Hematopoietic multipotent progenitor cell treated with erythropoietin and hydrocortisone succinate and interleukin-3 and kit ligand, for 4 days (in vitro differentiated cells): Measurements from ENCODE around the gene MAD2L2.

Experiments
- DNase-seq: peaks from one replicate; pipeline ENCODE4 v3.0.0-alpha.2; 2015

Gene MAD2L2

GRCh38 chr1:11680270-11681070, 478 bp downstream of the MAD2L2 start:
- DNase-seq = no peak

GRCh38 chr1:11678442-11678841, 2.5 kb downstream of the MAD2L2 start:
- DNase-seq = no peak

DNA sequence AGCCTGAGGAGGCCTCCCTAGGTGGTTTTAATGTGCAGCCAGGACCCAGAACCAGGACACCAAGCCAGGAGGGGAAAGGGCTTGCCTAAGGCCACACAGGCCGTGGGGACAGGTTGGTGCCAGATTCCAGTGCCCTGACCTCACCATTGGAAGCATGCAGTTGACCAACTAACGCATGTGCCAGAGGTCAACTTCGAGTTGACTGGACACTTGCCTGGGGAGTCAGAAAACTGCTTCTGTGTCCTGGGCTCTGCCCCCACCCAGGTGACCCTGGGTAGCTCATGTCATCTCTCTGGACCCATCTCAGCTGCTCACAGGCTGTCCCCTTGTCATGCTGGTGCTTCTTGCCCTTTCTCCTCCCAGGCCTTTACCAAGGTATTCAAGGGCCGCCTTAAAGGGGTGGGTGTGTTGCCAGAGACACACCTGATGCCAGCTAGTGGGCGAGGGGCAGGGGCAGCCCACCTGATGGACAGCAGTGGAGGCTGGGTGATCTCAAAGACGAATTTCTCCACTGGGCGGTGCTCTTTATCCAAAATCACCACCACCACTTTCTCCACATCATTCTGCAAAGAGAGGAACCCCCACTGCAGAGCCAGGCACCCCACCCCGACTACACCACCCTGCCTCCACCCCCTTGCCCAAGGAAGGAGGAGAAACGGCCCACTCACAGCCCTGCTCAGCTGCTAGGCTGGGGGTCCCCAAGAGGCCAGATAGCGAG, 4.4 kb downstream of the MAD2L2 start:
- no peak for DNase-seq

GRCh38 chr1:11675325-11675724, 5.6 kb downstream of the MAD2L2 start:
- no peak for DNase-seq

DNA sequence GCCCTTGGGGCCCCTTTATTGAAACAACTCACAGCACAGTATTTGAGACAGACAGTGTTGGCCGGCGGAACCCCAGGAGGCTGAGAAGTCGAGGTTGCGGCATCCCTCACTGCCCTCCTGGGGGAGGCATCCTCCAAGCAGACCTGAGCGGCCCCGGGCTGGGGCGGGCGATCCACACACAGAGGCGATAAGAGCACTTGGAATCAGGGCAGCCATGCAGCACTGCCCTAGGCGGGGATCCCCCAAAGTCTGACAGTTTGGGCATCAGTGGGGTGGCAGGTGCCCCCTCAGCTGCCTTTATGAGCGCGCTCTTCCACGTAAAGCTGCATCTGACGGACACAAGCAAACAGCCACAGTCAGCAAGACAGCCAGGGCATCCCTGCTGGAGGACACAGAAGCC, 6.5 kb downstream of the MAD2L2 start:
- DNase-seq = no peak

GRCh38 chr1:11673089-11673769, 7.7 kb downstream of the MAD2L2 start:
- no peak for DNase-seq

DNA sequence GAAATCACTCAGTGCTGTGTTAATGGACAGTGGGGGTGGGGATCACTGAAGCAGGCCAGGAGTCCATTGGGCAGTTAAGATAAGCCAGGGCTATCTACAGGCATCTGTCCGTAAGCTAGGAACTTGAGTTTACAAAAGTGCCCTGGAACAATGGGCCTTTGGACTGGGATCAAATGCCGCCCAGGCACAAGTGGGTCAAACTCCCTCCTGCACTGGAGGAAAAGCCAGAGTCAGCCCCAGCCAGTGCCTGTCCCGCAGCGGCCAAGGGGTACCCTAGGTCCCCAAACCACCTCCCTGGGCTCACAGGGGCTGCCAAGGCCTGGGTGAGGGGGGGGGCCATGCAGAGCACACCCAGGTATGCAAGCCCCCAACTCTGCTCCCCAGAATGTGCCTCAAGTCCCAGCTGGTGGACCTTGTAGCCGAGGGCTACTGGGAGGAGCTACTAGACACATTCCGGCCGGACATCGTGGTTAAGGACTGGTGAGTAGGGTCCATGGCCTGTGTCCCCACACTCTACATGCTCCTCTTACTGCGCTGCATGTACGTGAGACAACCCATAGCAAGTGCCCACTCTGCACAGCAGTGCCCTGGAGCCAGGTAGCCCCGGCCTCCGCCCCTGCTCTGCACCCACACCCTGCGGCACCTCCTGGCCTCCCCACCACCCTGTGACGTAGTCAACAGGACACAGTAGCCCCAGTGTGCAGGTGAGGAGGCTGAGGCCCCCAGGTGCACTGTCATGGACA, 9.2 kb downstream of the MAD2L2 start:
- DNase-seq = no peak

DNA sequence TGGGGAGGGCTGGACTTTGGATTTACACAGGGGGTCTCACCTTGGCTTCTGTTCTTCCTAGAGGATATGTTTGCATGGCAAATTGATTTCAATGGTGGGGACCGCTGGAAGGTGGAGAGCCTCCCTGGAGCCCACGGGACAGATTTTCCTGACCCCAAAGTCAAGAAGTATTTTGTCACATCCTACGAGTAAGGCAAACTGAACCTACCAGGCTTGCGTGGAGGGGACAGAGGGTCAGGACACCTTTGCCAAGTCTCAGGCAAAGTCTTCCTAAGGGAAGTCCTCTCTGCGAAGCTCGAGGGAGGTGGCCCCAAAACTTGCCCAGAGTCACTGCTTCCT, 9.8 kb downstream of the MAD2L2 start:
- no peak for DNase-seq

DNA sequence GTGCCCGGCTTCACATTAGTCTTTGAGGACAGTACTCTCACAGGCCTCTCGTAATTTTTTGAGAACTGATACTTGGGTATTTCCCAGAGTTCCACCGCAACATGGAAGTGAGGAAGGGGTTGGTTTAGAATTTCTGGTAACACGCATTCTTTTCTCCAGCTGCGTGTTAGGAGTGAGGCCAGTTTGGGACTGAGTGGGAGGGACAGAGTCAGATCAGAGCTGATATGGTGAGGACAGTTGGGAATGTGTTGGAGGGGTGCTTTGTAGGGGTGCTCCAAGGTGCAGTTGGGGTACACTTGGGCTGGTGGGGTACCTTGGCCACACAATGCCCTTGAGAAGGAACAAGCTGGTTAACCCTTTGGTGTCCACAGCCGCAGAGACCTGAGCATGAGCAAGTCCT, 10.2 kb downstream of the MAD2L2 start:
- no peak for DNase-seq

- DNase-seq = no peak
Observed at GRCh38 chr1:11668516-11668915, 12.4 kb downstream of the MAD2L2 start.

- peak; percentile 79 for DNase-seq
Observed at GRCh38 chr1:11664336-11665065, 16.4 kb downstream of the MAD2L2 start.

DNA sequence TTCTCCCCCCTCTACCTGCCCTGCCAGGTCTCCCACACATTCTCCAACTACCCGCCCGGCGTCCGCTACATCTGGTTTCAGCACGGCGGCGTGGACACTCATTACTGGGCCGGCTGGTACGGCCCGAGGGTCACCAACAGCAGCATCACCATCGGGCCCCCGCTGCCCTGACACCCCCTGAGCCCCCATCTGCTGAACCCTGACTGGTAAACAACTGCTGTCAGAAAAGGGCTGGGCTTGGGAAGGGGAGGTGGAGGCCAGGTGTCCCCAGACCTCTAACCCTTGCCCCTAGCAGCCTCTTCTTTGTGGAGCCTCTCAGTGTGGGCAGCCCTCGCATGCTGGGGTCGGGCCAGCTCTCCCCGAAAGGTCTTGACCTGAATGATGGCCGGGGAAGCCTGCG, 19.8 kb downstream of the MAD2L2 start:
- DNase-seq = no peak

DNA sequence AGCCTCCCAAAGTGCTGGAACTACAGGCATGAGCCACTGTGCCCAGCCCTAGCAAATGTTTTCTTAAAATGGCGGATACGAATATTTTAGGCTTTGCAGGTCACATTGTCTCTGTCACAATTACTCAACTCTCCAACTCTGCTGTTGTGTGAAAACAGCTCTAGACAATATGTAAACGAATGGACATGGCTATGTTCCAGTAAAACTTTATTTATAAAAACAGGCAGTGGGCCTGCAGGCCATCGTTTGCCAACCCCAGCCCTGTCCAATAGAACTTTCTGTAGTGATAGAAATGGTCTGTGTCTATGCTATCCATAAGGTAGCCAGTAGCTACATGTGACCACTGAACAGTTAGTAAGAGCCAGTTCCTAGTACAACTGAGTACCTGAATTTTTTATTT, 21.2 kb downstream of the MAD2L2 start:
- no peak for DNase-seq

GRCh38 chr1:11658542-11658941, 22.4 kb downstream of the MAD2L2 start:
- no peak for DNase-seq

DNA sequence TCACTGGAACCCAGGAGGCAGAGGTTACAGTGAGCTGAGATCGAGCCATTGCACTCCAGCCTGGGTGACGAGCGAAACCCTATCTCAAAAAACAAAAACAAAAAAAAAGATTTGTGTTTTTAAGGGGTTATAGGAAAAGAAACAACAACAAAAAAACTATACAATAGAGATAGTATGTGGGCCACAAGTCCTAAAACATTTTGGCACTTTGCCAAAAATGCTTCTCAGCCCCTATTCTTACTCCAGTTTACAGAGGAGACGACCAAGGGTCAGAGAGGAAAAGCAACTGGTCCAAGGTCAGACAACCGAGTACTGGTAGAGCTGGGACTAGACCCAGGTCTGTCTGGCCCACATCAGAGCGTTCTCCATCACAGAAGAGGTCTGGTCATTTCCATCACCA, 23.3 kb downstream of the MAD2L2 start:
- DNase-seq = no peak

DNA sequence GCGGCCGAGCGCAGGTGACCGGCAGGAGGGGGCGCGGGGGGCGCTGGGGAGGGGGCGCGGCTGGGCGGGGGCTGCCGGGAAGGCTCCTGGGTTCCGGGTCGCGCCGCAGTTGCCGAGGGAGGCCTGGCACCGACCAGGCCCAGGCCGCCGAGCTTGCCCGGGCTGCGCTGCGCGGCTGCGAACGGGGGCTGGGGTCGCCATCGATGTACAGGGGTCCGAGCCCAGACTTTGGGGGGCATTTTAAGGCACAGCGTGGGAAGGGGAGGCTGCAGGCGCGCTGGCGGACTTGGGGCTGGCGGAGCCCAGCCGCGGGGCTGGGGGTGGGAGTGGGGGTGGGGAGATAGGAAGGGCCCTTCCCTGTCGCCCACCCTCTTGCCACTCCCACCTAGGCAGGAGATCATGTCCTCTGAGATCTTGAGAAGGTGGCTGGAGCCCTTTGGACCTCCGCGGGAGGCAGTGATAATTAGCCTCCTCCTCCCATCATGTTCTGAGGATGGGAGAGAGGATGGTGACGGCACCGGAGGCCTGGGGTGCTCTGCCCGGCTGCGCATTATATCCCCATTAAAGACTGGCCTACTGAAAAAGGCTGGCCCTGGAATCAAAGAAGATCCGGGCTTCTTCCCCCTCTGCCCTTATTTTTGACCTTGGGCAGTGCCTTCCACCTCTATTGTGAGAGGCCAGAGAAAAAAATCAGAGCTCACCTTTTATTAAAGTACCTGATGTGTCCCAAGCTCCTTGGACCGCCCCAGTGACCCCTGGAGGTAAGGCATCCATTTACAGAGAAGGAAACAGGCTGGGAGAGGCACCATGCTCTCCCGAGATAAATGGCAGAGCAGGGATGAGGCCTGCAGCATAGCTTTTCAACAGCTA, 25.8 kb downstream of the MAD2L2 start:
- no peak for DNase-seq

DNA sequence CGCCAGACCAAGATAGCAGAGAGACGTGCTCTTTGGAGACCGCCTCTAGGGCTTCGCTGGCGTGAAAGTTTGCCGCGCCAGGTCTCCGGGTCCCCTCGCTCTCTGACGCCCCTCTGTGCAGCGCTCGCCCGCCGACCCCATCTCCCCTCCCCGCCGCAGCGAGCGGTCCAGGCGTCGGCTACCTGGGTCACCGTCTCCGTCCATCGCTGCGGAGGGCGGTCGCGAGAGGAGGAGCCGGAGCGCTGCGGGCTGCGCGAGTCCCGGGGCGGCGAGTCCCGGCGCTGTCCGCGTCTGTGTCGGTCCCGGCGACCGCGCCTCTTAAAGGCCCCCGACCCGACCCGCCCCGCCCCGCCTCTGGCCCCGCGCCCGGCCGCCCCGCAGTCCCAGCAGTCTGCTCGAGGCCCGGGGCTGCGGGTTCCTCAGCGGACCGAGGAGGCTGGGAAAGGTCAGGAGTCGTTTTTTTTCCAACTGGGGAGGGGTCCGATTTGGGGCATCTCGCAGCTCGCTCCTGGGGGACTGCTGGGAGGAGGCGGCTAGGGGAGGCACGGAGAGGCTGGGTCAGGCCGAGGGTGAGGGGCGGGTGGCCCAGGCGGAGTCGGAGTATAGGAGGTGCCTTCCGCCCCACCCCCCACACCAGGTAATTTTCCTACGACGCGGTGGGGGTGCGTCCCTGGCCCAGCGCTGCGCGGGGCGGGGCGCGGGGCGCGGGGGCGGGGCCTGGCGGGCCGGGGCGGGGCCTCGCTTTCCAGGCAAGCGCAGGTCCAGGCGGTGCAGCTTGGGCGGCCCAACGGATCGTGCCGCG, 26.6 kb downstream of the MAD2L2 start, which contains the start of the genes FBXO2 and FBXO44:
FBXO2 (minus strand) TSS at position 293 of the 802 bp plus-strand sequence; CDS start at position 204, 89 bp downstream.
FBXO44 (plus strand) TSS at position 741 of the 802 bp plus-strand sequence. CDS start 959 bp downstream, outside the sequence.
- no peak for DNase-seq

DNA sequence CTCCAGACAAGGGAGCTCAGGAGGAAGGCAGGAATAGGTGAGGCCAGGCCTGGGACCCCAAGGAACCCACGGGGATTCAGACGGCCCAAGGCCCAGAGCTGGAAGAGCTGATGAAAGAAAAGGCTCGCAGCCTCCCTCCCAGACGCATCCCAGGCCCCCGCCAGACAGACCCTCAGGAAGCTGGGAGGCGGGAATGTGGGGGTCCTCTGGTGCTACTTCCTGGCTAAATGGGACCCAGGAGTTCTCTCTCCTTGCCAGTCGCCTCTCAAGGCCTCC, 27.1 kb downstream of the MAD2L2 start:
- DNase-seq = no peak

DNA sequence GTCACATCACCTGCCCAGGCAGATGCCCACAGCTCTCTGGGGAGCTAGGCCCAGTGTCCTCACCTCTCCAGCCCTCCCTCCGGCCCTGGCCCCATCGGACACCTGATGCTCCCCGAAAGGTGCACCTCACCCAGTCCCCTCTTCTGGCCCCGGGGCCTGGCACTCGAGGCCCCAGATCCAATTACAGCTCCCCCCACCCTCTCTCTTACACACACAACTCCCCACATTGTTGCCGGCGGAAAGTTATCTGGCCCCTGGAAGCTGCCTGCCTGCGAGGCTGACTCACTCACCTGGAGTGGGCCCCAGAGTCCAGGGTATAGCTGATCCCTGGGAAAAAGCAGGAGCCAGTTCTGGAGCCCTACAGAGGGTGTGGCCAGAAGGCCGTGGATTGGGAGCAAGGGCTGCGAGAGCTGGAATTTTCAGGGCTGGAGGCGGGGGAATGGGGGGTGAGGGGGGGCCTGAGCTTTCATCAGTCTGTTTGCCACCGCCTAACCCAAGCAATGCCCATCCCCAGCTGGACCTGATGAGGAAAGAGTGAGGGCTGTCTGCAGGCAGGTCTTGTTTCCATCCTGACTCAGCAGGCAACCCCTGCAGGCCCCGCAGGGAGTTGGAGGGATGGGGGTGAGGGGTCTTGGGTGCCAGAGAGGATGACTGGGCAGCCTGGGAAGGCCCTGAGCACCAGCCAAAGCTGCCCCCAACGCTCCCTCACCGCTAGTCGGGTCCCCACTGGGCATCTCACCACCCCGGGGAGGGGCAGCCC, 27.7 kb downstream of the MAD2L2 start:
- DNase-seq = no peak
